NCI-H2227 treated with DMSO at 0.1 percent for 48 hours (cell line): ENCODE data around the gene B3GALNT2.

Experiments used
- DNase-seq: peaks from one replicate; lab custom pipeline; 2025; lab: John Stamatoyannopoulos, UW

The B3GALNT2 gene

GRCh38 chr1:235409042-235409820 is 95.0 kb downstream of the B3GALNT2 start:
- no peak for DNase-seq

GRCh38 chr1:235408503-235408960 is 95.7 kb downstream of the B3GALNT2 start:
- no peak for DNase-seq

- DNase-seq, result no peak
Observed at GRCh38 chr1:235407419-235407818, 96.8 kb downstream of the B3GALNT2 start.

GRCh38 chr1:235404190-235404589 is 100.1 kb downstream of the B3GALNT2 start:
- no peak for DNase-seq

GRCh38 chr1:235403593-235403992 is 100.7 kb downstream of the B3GALNT2 start:
- DNase-seq, result no peak

- DNase-seq, result no peak
Observed at GRCh38 chr1:235402457-235403200, 101.6 kb downstream of the B3GALNT2 start.

GRCh38 chr1:235401251-235401650 is 103.0 kb downstream of the B3GALNT2 start:
- DNase-seq, result no peak
